GM23338 (cell line): ENCODE data around the gene TMEM101. TPM values are rescaled to one million over a fixed set of nuclear protein-coding genes. Genes with fewer than 3 reads are reported as not detected.

Source experiments
- ATAC-seq: fragments of 200-7000 bp; cut with Tn5 transposase; 3 replicates; pipeline ENCODE4 v1.9.1; 2020
- DNase-seq: peaks from one replicate; pipeline ENCODE4 v3.0.0-alpha.2; 2015; ENCODE audit warnings: low spot score
- H2AFZ ChIP-seq: fragments of 200-600 bp; sonication (generic); 2 replicates; pipeline ENCODE4 v1.8.0; 2016; ENCODE audit warnings: antibody characterized with exemption, mild to moderate bottlenecking, moderate library complexity
- H3F3A ChIP-seq: fragments of 200-600 bp; sonication (generic); replicated peaks from 2 replicates; pipeline ENCODE4 v1.8.0; 2017; ENCODE audit warnings: antibody characterized with exemption, mixed run types, low read depth
- H3K27ac ChIP-seq: fragments of 200-600 bp; sonication (generic); 2 replicates; pipeline ENCODE4 v1.6.1; 2016; ENCODE audit warnings: low read depth
- H3K27me3 ChIP-seq: fragments of 200-600 bp; sonication (generic); 2 replicates; pipeline ENCODE4 v1.8.0; 2016; ENCODE audit warnings: mild to moderate bottlenecking, mixed run types, moderate library complexity; ENCODE audit not compliant: insufficient read depth
- H3K36me3 ChIP-seq: fragments of 200-600 bp; sonication (generic); 2 replicates; pipeline ENCODE4 v1.8.0; 2016; ENCODE audit warnings: mild to moderate bottlenecking; ENCODE audit not compliant: insufficient read depth
- H3K4me1 ChIP-seq: fragments of 200-600 bp; sonication (generic); 2 replicates; pipeline ENCODE4 v1.8.0; 2016; ENCODE audit warnings: mild to moderate bottlenecking, moderate library complexity; ENCODE audit not compliant: insufficient read depth
- H3K4me2 ChIP-seq: fragments of 200-600 bp; sonication (generic); 2 replicates; pipeline ENCODE4 v1.7.1; 2017; ENCODE audit warnings: mixed run types
- H3K4me3 ChIP-seq: fragments of 200-600 bp; sonication (generic); 2 replicates; pipeline ENCODE4 v1.6.1; 2016; ENCODE audit warnings: mixed run types
- H3K79me2 ChIP-seq: fragments of 200-600 bp; sonication (generic); replicated peaks from 2 replicates; pipeline ENCODE4 v1.8.0; 2017; ENCODE audit warnings: mild to moderate bottlenecking; ENCODE audit not compliant: insufficient read depth
- H3K9me2 ChIP-seq: fragments of 200-600 bp; sonication (generic); 2 replicates; pipeline ENCODE4 v1.8.0; 2017; ENCODE audit not compliant: insufficient read depth
- H4K20me1 ChIP-seq: fragments of 200-600 bp; sonication (generic); replicated peaks from 2 replicates; pipeline ENCODE4 v1.8.0; 2017; ENCODE audit warnings: mild to moderate bottlenecking; ENCODE audit not compliant: insufficient read depth
- H3K27ac Mint-ChIP-seq: 2 replicates; pipeline ENCODE4 v1.8.0; 2020; ENCODE audit warnings: inconsistent platforms, mild to moderate bottlenecking, moderate library complexity, mixed read lengths
- H3K27me3 Mint-ChIP-seq: 3 replicates; pipeline ENCODE4 v1.8.0; 2022; ENCODE audit warnings: low read depth, mild to moderate bottlenecking, moderate library complexity, mixed read lengths, inconsistent platforms; ENCODE audit not compliant: insufficient read depth, poor library complexity
- H3K36me3 Mint-ChIP-seq: 3 replicates; pipeline ENCODE4 v1.8.0; 2021; ENCODE audit warnings: low read depth, mild to moderate bottlenecking, inconsistent platforms, moderate library complexity, mixed read lengths
- H3K4me1 Mint-ChIP-seq: 3 replicates; pipeline ENCODE4 v1.8.0; 2020; ENCODE audit warnings: mild to moderate bottlenecking, inconsistent platforms, mixed read lengths
- H3K4me3 Mint-ChIP-seq: 3 replicates; pipeline ENCODE4 v1.8.0; 2021; ENCODE audit warnings: moderate library complexity, mild to moderate bottlenecking, inconsistent platforms, mixed read lengths
- H3K9me3 Mint-ChIP-seq: 3 replicates; pipeline ENCODE4 v1.8.0; 2020; ENCODE audit warnings: moderate library complexity, mild to moderate bottlenecking, inconsistent platforms, mixed read lengths
- CREB1 ChIP-seq: fragments of 250-450 bp; sonication (Bioruptor Pico); IDR thresholded peaks from 2 replicates; pipeline ENCODE4 v1.5.0; 2020; ENCODE audit warnings: low read depth, mild to moderate bottlenecking, moderate library complexity
- CTCF ChIP-seq, 2 experiments: fragments of 200-600 bp in 1 of 2; sonication (generic) in 1 of 2; conservative IDR thresholded peaks; 2 replicates each; pipeline versions ENCODE4 v1.5.1 to v1.6.1; 2016 to 2017; ENCODE audit warnings: antibody characterized with exemption in 2 of 2, low read depth in 2 of 2, mild to moderate bottlenecking in 2 of 2, moderate library complexity in 1 of 2
- EZH2phosphoT487 ChIP-seq: fragments of 200-600 bp; sonication (generic); IDR thresholded peaks from one replicate; pipeline ENCODE4 v1.8.1; 2018; ENCODE audit warnings: antibody characterized with exemption; ENCODE audit not compliant: unreplicated experiment
- JUNB ChIP-seq: IDR thresholded peaks from one replicate; pipeline ENCODE4 v1.6.1; 2016; ENCODE audit warnings: antibody characterized with exemption; ENCODE audit not compliant: unreplicated experiment
- NANOG ChIP-seq: IDR thresholded peaks from 2 replicates; pipeline ENCODE4 v1.6.1; 2016; ENCODE audit warnings: antibody characterized with exemption, borderline replicate concordance
- POLR2AphosphoS5 ChIP-seq: IDR thresholded peaks from 2 replicates; pipeline ENCODE4 v1.6.1; 2016; ENCODE audit warnings: antibody characterized with exemption, low read depth
- STAT1 ChIP-seq: IDR thresholded peaks from one replicate; pipeline ENCODE4 v1.6.1; 2016; ENCODE audit warnings: antibody characterized with exemption; ENCODE audit not compliant: unreplicated experiment
- ZNF114 ChIP-seq: fragments of 250-450 bp; sonication (Bioruptor Pico); IDR thresholded peaks from 2 replicates; pipeline ENCODE4 v1.5.0; 2020; ENCODE audit warnings: mild to moderate bottlenecking, moderate library complexity
- ZNF331 ChIP-seq: fragments of 250-450 bp; sonication (Bioruptor Pico); IDR thresholded peaks from 2 replicates; pipeline ENCODE4 v1.5.0; 2020; ENCODE audit warnings: low read depth, mild to moderate bottlenecking, moderate library complexity
- polyA plus RNA-seq: library from polyadenylated mRNA; unstranded; fragments of >200 nt; fragmentation: Nextera tagmentation; extraction: Ambion mirVana; gene quantifications from 2 replicates; pipeline ENCODE4 v1.2.1, GENCODE V29; 2016
- total RNA-seq: library from RNA; depleted of rRNA; stranded (reverse); fragments of >200 nt; shearing (Covaris generic); gene quantifications from 2 replicates; pipeline ENCODE4 v1.2.3, GENCODE V29; 2014
- TF ChIP-seq, protein P1 (sequence below): fragments of 250-450 bp; sonication (Bioruptor Pico); IDR thresholded peaks from 2 replicates; pipeline ENCODE4 v1.5.0; 2020; ENCODE audit warnings: mild to moderate bottlenecking, moderate library complexity

Gene TMEM101
- total and polyA plus RNA-seq, 2 experiments from 2014 or later: 15.9 to 31.6 TPM

DNA sequence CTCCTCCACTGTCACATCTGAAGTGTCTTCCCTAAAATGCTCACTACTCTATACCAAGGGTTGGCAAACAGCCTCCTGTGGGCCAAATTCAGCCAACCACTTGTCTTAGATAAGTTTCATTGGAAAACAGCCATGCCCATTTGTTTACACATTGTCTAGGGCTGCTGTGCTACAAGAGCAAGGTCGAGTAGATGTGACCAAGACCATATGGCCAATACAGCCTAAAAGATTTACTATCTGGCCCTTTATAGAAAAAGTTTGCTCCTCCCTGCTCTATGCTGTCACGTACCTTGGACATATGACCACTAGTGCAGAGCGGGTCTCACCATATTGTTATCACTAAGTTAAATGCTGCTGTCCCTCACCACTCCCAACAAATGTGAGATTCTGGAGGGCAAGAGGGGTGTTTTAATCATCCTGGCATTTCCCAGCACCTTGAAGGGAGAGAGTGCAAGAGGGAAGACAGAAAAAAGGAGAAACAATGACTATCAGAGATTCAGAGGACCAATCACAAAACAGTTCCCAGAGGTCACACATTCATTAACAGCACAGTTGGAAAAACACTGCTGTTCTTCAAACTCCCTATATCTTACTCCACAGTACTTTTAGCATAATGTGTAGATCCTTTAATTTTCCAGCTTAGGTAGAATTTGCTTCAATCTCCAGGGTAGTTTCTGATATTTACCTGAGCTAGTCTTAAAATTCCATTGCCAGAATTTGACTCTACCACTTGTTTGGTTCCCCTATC, 38.5 kb upstream of the TMEM101 start:
- Histone ChIP-seq H3F3A (0 out of 2 replicates have a peak, but pooled peaks cover 3% of the 10 kb centered on the region), H3K27ac (no peak overlapping the region)

GRCh38 chr17:44049294-44050060, 34.7 kb upstream of the TMEM101 start:
- Mint-ChIP-seq H3K27ac (no peak overlapping the region), H3K27me3 (no peaks in the 10 kb centered on the region), H3K9me3 (no peaks in the 10 kb centered on the region), H3K4me3 (no peak overlapping the region), H3K36me3 (peaks cover 81% of the 10 kb centered on the region), H3K4me1 (peaks cover 5% of the 10 kb centered on the region; the same call in 2 of the 3 replicates)
- Histone ChIP-seq H3K79me2 (peaks cover 100% of the 10 kb centered on the region), H3F3A (peaks cover 8% of the 10 kb centered on the region; the same call in 1 of the 2 replicates), H4K20me1 (peaks cover 40% of the 10 kb centered on the region), H3K4me3 (no peak overlapping the region), H3K36me3 (peaks cover 42% of the 10 kb centered on the region), H3K4me2 (no peak overlapping the region), H3K4me1 (peaks cover 11% of the 10 kb centered on the region), H2AFZ (no peak overlapping the region), H3K27me3 (no peaks in the 10 kb centered on the region), H3K27ac (no peak overlapping the region), H3K9me2 (no peaks in the 10 kb centered on the region)
- DNase-seq (no peak), ATAC-seq (no peak)
- TF ChIP-seq EZH2phosphoT487: no peak
- TF ChIP-seq, protein P1, sequence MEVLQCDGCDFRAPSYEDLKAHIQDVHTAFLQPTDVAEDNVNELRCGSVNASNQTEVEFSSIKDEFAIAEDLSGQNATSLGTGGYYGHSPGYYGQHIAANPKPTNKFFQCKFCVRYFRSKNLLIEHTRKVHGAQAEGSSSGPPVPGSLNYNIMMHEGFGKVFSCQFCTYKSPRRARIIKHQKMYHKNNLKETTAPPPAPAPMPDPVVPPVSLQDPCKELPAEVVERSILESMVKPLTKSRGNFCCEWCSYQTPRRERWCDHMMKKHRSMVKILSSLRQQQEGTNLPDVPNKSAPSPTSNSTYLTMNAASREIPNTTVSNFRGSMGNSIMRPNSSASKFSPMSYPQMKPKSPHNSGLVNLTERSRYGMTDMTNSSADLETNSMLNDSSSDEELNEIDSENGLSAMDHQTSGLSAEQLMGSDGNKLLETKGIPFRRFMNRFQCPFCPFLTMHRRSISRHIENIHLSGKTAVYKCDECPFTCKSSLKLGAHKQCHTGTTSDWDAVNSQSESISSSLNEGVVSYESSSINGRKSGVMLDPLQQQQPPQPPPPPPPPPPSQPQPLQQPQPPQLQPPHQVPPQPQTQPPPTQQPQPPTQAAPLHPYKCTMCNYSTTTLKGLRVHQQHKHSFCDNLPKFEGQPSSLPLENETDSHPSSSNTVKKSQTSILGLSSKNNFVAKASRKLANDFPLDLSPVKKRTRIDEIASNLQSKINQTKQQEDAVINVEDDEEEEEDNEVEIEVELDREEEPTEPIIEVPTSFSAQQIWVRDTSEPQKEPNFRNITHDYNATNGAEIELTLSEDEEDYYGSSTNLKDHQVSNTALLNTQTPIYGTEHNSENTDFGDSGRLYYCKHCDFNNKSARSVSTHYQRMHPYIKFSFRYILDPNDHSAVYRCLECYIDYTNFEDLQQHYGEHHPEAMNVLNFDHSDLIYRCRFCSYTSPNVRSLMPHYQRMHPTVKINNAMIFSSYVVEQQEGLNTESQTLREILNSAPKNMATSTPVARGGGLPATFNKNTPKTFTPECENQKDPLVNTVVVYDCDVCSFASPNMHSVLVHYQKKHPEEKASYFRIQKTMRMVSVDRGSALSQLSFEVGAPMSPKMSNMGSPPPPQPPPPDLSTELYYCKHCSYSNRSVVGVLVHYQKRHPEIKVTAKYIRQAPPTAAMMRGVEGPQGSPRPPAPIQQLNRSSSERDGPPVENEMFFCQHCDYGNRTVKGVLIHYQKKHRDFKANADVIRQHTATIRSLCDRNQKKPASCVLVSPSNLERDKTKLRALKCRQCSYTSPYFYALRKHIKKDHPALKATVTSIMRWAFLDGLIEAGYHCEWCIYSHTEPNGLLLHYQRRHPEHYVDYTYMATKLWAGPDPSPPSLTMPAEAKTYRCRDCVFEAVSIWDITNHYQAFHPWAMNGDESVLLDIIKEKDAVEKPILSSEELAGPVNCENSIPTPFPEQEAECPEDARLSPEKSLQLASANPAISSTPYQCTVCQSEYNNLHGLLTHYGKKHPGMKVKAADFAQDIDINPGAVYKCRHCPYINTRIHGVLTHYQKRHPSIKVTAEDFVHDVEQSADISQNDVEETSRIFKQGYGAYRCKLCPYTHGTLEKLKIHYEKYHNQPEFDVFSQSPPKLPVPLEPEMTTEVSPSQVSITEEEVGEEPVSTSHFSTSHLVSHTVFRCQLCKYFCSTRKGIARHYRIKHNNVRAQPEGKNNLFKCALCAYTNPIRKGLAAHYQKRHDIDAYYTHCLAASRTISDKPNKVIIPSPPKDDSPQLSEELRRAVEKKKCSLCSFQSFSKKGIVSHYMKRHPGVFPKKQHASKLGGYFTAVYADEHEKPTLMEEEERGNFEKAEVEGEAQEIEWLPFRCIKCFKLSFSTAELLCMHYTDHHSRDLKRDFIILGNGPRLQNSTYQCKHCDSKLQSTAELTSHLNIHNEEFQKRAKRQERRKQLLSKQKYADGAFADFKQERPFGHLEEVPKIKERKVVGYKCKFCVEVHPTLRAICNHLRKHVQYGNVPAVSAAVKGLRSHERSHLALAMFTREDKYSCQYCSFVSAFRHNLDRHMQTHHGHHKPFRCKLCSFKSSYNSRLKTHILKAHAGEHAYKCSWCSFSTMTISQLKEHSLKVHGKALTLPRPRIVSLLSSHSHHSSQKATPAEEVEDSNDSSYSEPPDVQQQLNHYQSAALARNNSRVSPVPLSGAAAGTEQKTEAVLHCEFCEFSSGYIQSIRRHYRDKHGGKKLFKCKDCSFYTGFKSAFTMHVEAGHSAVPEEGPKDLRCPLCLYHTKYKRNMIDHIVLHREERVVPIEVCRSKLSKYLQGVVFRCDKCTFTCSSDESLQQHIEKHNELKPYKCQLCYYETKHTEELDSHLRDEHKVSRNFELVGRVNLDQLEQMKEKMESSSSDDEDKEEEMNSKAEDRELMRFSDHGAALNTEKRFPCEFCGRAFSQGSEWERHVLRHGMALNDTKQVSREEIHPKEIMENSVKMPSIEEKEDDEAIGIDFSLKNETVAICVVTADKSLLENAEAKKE: no peak
- no peak for TF ChIP-seq JUNB
- TF ChIP-seq STAT1: no peak
- TF ChIP-seq CREB1 (CRISPR knock-in tag): no peak
- no peak for TF ChIP-seq NANOG
- TF ChIP-seq ZNF331 (CRISPR knock-in tag): no peak
- no peak for TF ChIP-seq CTCF (conservative IDR thresholded peaks at IDR 0.05; ENCODE audit: low read depth in 2 of 2)
- no peak for TF ChIP-seq ZNF114 (CRISPR knock-in tag)

More for the DNA sequence above, 38.5 kb upstream of the TMEM101 start:
- no peak for TF ChIP-seq POLR2AphosphoS5
- Mint-ChIP-seq H3K4me3 (no peak overlapping the region), H3K27ac (no peak overlapping the region), H3K27me3 (no peaks in the 10 kb centered on the region), H3K4me1 (no peaks in the 10 kb centered on the region), H3K36me3 (peaks cover 86% of the 10 kb centered on the region), H3K9me3 (no peaks in the 10 kb centered on the region)
- no peak overlapping the region for H3K4me2 ChIP-seq
- peaks cover 99% of the 10 kb centered on the region for H3K79me2 ChIP-seq
- ATAC-seq (no peak), DNase-seq (no peak)
- no peaks in the 10 kb centered on the region for H3K4me1 ChIP-seq
- no peak overlapping the region for H3K4me3 ChIP-seq
- peaks cover 59% of the 10 kb centered on the region for H4K20me1 ChIP-seq
- H3K36me3 ChIP-seq: peaks cover 38% of the 10 kb centered on the region
- no peaks in the 10 kb centered on the region for H3K9me2 ChIP-seq
- no peak overlapping the region for H2AFZ ChIP-seq
- H3K27me3 ChIP-seq: no peaks in the 10 kb centered on the region
